Liver (tissue), 9 donors: ENCODE results near the gene CNTD1. TPM values are rescaled to one million over a fixed set of nuclear protein-coding genes. Genes with fewer than 3 reads are reported as not detected.

ENCODE experiments used
- DNase-seq: peaks from one replicate; pipeline ENCODE4 v3.0.0-alpha.2; 2017; ENCODE audit warnings: low spot score
- H3K27ac ChIP-seq, 2 donors: one replicate each; pipeline ENCODE4 v1.7.0; 2013; ENCODE audit warnings: inconsistent platforms in 2 of 2, low read length in 2 of 2, control low read depth in 1 of 2, low read depth in 1 of 2, mild to moderate bottlenecking in 1 of 2
- H3K27me3 ChIP-seq, 4 donors: one replicate each; pipeline versions ENCODE4 v1.6.1 to v1.7.0; 2013; ENCODE audit warnings: low read length in 3 of 4, inconsistent platforms in 1 of 4, mild to moderate bottlenecking in 1 of 4, moderate library complexity in 1 of 4; ENCODE audit not compliant: control insufficient read depth in 4 of 4, insufficient read depth in 4 of 4
- H3K36me3 ChIP-seq, 4 donors: one replicate each; pipeline versions ENCODE4 v1.6.1 to v1.7.0; 2013; ENCODE audit warnings: low read length in 3 of 4, mild to moderate bottlenecking in 3 of 4, low read depth in 1 of 4, moderate library complexity in 1 of 4; ENCODE audit not compliant: control insufficient read depth in 4 of 4, insufficient read depth in 3 of 4
- H3K4me1 ChIP-seq, 4 donors: one replicate each; pipeline versions ENCODE4 v1.6.1 to v1.7.0; 2013; ENCODE audit warnings: low read length in 3 of 4, mild to moderate bottlenecking in 3 of 4, moderate library complexity in 1 of 4; ENCODE audit not compliant: control insufficient read depth in 4 of 4, insufficient read depth in 4 of 4
- H3K4me3 ChIP-seq, 3 donors: one replicate each; pipeline versions ENCODE4 v1.6.1 to v1.7.0; 2013; ENCODE audit warnings: low read length in 3 of 3, control low read depth in 1 of 3, low read depth in 1 of 3, mild to moderate bottlenecking in 1 of 3
- H3K9ac ChIP-seq, 2 donors: one replicate each; pipeline ENCODE4 v1.7.0; 2013; ENCODE audit warnings: low read length in 2 of 2, mild to moderate bottlenecking in 2 of 2, moderate library complexity in 2 of 2, control low read depth in 1 of 2, low read depth in 1 of 2
- H3K9me3 ChIP-seq, 4 donors: one replicate each; pipeline versions ENCODE4 v1.6.1 to v1.7.0; 2013; ENCODE audit warnings: low read length in 3 of 4; ENCODE audit not compliant: control insufficient read depth in 4 of 4
- ATF3 ChIP-seq: IDR thresholded peaks from 2 replicates; pipeline ENCODE4 v1.6.1; 2016; ENCODE audit warnings: antibody characterized with exemption
- CTCF ChIP-seq: fragments of 150-350 bp; IDR thresholded peaks from 2 replicates; pipeline ENCODE4 v1.5.1; 2017; ENCODE audit warnings: improper control_type of control experiment, low read depth, low read length; ENCODE audit not compliant: missing input control
- EGR1 ChIP-seq, 2 donors: IDR thresholded peaks; 2 replicates each; pipeline ENCODE4 v1.6.1; 2016 to 2018; ENCODE audit warnings: antibody characterized with exemption in 2 of 2, low read depth in 2 of 2
- GABPA ChIP-seq, 2 donors: IDR thresholded peaks in 1 of 2; conservative IDR thresholded peaks in 1 of 2; 2 replicates each; pipeline ENCODE4 v1.6.1; 2016; ENCODE audit warnings: antibody characterized with exemption in 2 of 2, mild to moderate bottlenecking in 1 of 2, moderate library complexity in 1 of 2
- HNF4A ChIP-seq, 2 donors: conservative IDR thresholded peaks; 2 replicates each; pipeline ENCODE4 v1.6.1; 2016; ENCODE audit warnings: antibody characterized with exemption in 2 of 2, mild to moderate bottlenecking in 2 of 2
- HNF4G ChIP-seq: IDR thresholded peaks from 2 replicates; pipeline ENCODE4 v1.6.1; 2016; ENCODE audit warnings: antibody characterized with exemption
- JUND ChIP-seq, 2 donors: IDR thresholded peaks; 2 replicates each; pipeline ENCODE4 v1.6.1; 2016; ENCODE audit warnings: antibody characterized with exemption in 2 of 2
- MAX ChIP-seq: IDR thresholded peaks from 2 replicates; pipeline ENCODE4 v1.6.1; 2016; ENCODE audit warnings: antibody characterized with exemption
- RAD21 ChIP-seq, 2 donors: IDR thresholded peaks; 2 replicates each; pipeline ENCODE4 v1.6.1; 2016; ENCODE audit warnings: antibody characterized with exemption in 2 of 2, mild to moderate bottlenecking in 2 of 2
- REST ChIP-seq: IDR thresholded peaks from 2 replicates; pipeline ENCODE4 v1.6.1; 2016; ENCODE audit warnings: antibody characterized with exemption, mild to moderate bottlenecking
- RXRA ChIP-seq, 2 donors: IDR thresholded peaks; 2 replicates each; pipeline ENCODE4 v1.6.1; 2017 to 2018; ENCODE audit warnings: antibody characterized with exemption in 2 of 2, mild to moderate bottlenecking in 1 of 2
- TAF1 ChIP-seq: conservative IDR thresholded peaks from 2 replicates; pipeline ENCODE4 v1.6.1; 2016; ENCODE audit warnings: antibody characterized with exemption, mild to moderate bottlenecking
- ZBTB33 ChIP-seq: IDR thresholded peaks from 2 replicates; pipeline ENCODE4 v1.6.1; 2016; ENCODE audit warnings: antibody characterized with exemption
- WGBS: extraction: QIAGEN DNeasy Blood & Tissue Kit; methylation state at CpG from one replicate; pipeline ENCODE4 v1.1.7; 2013; 5-methylcytosine and 5-hydroxymethylcytosine counted together
- polyA plus RNA-seq, 2 donors: library from polyadenylated mRNA; stranded (reverse) in 1 of 2; unstranded in 1 of 2; fragments of 200-250 nt in 1 of 2; fragments of >200 nt in 1 of 2; fragmentation: Nextera tagmentation in 1 of 2; extraction: Ambion mirVana in 1 of 2; gene quantifications; one replicate each; pipeline versions ENCODE4 v1.2.1 to v1.2.3, GENCODE V29; 2013 to 2015
- total RNA-seq, 2 donors: library from RNA; depleted of rRNA; stranded (reverse); fragments of >200 nt; gene quantifications; one replicate each; pipeline ENCODE4 v1.2.3, GENCODE V29; 2014
- donor health status: healthy.
- donor health status: healthy.
- donor health status: healthy.
- donor health status: healthy.
- donor health status: healthy.

Gene CNTD1
- total and polyA plus RNA-seq, 4 donors, result 0.28 to 0.93 (median 0.89) TPM; not detected in 1

- no peak for DNase-seq
- WGBS, result 7% methylated on average over 90 of the region's 92 CpGs
These were observed 37.7 kb upstream of the CNTD1 start, which contains the start of gene RAMP2 for GRCh38 chr17:42760652-42761581. RAMP2 (plus strand) TSS chr17:42761227; CDS start chr17:42761262, 35 bp downstream.

More at GRCh38 chr17:42760652-42761581, 37.7 kb upstream of the CNTD1 start, which contains the start of gene RAMP2:
- no peaks in the 10 kb centered on the region for H3K9me3 ChIP-seq
- no peak within 1 kb of the TSS for H3K9ac ChIP-seq
- peaks cover 3 to 20% (median 8%) of the 10 kb centered on the region in 4 donors for H3K4me1 ChIP-seq
- no peaks in the 10 kb centered on the region for H3K36me3 ChIP-seq
- peak within 1 kb of the TSS in 2 of 3 donors; percentile 10 to 60 for H3K4me3 ChIP-seq
- H3K27ac ChIP-seq, result no peak within 1 kb of the TSS
- TF ChIP-seq EGR1 (IDR thresholded peaks at IDR 0.05; ENCODE audit: low read depth in 2 of 2) (no peak), ATF3 (no peak), HNF4G (no peak), RXRA (IDR thresholded peaks at IDR 0.05) (no peak), JUND (IDR thresholded peaks at IDR 0.05) (no peak), CTCF (peak; percentile 6), MAX (no peak), TAF1 (no peak), REST (peak; percentile 61), GABPA (IDR thresholded peaks at IDR 0.05 in 1 of 2, conservative IDR thresholded peaks at IDR 0.05 in 1 of 2) (no peak), RAD21 (IDR thresholded peaks at IDR 0.05) (no peak), ZBTB33 (no peak), HNF4A (conservative IDR thresholded peaks at IDR 0.05) (no peak)
- H3K27me3 ChIP-seq, result peaks cover 0 to 2% (median 0%) of the 10 kb centered on the region in 4 donors
